GM19099 (cell line): ENCODE results near the gene CATSPERB.

ENCODE experiments used
- POLR2A ChIP-seq: IDR thresholded peaks from 3 replicates; pipeline ENCODE4 v1.6.1; 2011; ENCODE audit warnings: low read depth; ENCODE audit not compliant: insufficient read length; ENCODE audit errors: extremely low read depth

The CATSPERB gene

DNA sequence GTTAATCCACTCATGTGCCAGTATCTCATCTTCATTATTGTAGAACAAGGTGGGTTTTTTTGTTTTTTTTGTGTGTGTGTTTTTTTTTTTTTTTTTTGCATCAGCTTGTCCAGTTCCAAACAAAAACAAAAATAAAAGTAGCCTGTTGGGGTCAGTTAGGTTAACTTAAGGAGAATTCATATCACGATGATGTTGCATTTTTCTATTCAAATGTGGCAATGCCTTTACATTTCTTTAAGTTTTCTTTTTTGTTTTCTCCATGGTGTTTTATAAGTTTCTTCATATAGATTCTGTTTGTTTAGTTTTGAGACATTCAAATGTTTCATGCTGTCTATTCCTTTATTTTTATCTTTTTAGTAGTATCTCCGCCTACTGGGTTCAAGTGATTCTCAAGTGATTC lies 16.2 kb upstream of the CATSPERB start:
- no peak for TF ChIP-seq POLR2A

DNA sequence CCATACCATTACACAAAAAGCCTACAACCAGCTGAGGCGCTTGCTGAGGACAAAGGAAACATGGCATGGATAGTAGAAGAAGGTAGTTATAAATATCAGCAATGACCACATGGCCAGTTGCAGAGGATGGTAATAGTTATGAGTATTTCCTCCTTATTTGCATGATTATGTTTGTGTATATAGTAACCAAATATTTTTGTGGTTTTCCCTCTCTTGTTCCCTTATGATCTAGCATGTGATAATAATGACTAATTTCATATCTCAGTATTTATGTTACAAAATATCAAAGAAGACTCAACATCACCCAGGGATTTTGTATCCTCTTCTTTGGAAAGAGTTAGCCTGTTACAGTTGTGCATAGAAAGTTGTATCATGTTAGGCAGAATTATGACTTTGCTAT lies 13.5 kb upstream of the CATSPERB start:
- no peak for TF ChIP-seq POLR2A

DNA sequence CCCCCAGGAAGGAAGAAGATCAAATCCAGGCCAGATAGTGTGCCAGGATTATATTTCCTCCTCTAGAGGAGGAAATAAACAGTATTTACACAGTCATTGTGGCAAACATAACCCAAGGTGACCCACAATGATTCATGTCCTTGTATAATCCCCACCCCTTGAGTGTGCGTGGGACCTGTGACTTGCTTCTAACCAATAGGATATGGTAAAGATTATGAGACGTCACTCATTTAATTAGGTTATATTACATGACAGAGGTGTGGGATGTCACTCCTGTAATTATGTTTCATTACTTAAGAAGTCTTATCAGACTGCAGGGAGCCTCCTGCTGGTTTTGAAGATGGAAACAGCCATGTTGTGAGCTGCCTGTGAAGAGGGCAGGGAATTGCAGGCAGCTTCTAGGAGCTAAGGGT lies 12.2 kb upstream of the CATSPERB start:
- TF ChIP-seq POLR2A, result no peak

DNA sequence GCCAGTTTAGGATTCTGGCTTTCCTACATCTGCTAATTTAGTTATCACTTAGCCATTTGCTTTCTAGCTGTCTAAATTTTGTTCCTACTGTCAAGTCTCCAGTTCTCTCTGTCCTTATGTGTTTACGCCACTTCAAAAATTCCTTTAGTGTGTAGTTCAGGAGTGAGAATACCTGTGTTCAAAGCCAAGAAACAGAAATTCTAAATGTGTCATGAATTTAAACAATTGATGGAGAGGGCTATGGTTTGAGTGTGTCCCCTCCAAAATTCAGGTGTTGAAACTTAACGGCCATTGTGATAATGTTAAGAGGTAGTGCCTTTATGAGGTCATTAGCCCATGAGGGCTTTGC lies 11.4 kb upstream of the CATSPERB start:
- no peak for TF ChIP-seq POLR2A

DNA sequence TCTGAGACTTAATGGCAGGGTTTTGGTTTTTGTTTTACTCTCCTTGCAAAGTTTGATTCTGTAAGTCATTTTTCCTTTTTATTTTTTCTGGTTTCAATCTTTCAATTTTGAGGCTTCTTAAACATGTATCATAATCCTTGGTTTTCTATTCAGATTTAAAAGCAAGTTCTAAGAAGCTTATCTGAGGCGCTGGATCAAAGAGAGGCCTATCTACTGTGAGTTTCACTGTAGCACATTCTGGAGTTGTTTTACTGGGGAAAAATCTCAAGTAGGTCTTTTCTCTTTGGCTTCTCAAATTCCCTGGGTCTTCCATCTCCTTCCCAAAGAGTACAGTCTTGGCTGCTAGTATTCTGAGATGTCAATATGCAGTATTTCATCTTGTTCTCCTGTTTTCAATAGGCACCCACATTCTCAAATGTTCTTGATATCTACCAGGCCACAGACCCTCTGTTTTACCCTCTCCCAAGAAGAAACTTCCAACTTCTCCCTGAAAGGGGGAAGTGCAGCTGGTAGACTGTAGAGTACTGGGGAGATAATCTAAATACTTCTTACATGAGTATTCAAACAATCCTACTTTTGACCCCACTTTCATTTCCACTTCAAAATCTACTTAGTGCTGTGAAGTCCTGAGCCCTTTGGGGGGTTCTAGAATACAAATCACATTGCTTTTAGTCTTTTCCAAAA lies 10.9 kb upstream of the CATSPERB start:
- no peak for TF ChIP-seq POLR2A

DNA sequence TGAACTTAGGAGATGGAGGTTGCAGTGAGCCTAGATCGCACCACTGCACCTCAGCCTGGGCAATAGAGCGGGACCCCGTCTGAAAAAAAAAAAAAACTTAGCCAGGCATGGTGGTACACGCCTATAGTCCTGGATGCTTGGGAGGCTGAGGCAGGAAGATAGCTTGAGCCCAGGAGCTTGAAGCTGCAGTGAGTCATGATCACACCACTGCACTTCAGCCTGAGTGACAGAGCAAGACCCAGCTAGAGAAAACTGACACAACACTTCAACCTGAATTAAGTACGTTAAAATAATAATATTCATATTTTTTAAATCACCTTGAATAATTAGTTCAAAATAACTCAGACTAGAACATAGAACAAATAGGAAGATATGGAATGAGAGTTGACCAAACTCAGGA lies 5.7 kb upstream of the CATSPERB start:
- no peak for TF ChIP-seq POLR2A

DNA sequence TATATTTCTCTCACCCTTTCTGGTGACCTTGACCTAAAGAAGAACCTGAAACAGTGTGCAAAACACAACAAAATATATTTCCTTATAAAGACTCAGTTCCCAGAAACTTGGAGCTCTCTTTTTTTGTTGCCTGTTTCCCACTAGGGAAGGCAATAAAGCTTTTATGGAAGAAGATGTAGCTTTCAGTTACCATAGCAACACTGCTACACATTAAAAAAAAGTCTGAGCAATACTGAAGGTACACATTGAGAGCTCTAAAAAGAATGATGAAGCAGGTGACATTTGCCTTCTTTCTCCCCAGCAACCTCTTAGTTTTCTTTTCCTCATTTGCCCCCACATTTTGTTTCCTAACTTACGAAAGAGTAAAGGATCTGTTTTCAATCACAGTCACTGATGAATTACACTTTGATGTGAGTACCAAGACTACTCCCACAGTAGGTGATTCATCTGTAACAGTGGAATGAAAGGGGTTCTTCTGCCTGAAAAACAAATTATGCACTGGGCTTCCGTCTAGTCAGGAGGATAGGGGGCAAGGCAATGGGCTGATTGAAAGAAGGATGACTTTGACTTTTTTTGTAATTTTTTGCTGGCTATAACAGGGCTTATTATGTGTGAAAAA lies 1.1 kb upstream of the CATSPERB start:
- no peak for TF ChIP-seq POLR2A

DNA sequence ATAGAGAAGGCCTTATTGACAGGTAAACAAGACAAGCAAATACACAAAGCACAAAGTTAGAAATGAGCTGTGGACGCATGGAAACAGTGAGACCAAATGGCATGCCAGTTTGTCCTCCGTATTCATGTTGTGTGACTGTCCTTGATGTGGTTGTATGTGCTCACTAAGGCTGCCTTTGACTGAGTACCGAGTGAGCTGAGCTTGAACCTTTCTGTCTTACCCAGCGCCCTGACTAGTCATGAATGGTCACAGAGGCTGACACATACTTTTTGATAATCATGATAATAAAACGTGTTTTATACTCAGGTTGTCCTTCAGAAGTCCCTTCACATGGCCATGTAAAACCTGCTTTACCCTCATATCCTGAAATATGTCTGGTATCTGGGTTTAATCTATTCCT lies 553 bp upstream of the CATSPERB start:
- TF ChIP-seq POLR2A, result no peak

DNA sequence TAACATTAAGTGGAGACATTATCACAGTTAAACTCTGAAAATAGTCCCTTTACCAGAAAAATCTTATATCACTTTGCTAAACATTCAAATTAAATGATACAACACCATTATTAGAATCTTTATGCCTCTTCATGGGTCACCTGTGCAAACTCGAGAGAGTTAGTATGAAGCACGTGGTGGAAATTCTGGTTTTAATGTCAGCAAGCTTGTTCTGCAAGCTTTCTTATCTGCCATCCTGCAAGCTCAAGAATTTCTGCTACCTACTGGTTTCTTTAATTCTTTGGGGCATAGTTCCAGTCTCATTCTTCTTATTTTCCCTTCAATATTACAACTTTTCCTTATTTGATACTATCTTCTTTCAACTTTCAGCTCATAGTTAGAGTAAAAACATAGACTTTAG lies 868 bp downstream of the CATSPERB start:
- no peak for TF ChIP-seq POLR2A

DNA sequence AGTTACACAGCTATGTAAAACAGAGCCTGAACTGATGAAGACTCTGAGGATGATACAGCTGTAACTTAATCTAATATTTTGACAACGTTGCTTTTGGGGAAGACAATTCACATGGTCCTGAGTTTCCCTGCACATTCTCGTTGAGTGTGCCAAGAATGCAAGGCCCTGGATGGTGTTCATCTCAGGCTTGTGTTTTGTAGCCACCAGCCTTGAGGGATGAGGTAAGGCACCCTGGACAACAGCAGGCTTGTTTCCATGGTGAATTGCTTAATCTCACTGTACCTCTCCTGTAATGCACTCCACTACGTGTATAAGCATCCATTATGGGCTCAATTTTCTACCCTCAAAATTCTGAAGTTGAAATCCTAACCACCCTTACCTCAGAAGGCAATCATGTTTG lies 2.1 kb downstream of the CATSPERB start:
- TF ChIP-seq POLR2A, result no peak

DNA sequence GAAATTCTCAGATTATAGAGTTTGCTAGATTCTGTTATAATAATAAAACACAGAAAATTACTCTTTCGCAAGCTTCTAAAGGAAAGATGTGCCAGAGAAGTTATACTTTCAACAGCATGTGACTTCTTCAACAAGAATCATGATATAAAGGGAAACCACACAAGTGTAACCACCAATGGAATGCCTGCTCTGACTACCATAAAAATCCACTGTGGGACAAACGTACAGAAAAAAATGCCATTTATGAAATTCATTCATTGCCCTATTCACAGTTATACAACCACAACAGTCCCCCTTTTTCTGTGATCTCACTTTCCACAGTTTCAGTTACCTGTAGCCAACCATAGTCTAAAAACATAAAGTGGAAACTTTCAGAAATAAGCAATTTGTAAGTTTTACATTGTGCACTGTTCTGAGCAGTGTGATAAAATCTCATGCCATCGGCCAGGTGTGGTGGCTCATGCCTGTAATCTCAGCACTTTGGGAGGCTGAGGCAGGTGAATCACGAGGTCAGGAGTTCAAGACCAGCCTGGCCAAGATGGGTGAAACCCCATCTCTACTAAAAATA lies 3.2 kb downstream of the CATSPERB start:
- no peak for TF ChIP-seq POLR2A

DNA sequence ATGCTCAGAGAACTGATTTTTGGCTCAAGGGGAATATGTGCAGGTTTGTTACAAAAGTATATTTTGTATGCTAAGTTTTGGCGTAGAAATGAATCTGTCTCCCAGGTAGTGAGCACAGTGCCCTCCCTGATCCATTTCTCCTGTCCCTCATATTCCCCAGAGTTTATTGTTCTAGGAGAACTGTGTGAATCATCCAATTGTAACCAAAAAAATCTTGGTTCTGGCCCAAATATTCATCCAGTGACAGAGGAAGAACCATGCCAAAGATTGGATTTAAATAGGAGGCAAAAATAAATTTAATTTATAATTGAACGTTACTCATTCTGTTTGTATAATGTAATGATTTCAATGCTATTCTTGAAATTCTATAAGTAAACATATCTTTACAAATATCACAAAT lies 4.8 kb downstream of the CATSPERB start:
- TF ChIP-seq POLR2A, result no peak

DNA sequence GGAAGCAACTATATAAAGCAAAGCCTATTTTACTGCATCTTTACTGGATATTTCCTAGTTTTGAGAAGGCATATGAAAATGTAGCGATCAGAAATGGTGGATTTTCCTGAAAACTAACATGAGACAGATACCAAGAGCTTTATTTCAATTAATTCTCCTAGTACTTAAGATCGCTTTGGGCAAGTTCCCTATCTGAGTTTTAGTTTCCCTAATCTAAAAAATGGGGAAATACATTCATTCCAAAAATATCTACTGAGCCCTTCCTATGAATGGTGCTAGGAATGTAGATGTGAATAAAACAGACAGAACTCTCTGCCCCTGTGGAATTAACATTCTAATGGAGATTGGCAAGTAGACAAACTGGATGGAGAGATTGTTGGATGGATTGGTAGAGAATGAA lies 8.4 kb downstream of the CATSPERB start:
- TF ChIP-seq POLR2A, result no peak

DNA sequence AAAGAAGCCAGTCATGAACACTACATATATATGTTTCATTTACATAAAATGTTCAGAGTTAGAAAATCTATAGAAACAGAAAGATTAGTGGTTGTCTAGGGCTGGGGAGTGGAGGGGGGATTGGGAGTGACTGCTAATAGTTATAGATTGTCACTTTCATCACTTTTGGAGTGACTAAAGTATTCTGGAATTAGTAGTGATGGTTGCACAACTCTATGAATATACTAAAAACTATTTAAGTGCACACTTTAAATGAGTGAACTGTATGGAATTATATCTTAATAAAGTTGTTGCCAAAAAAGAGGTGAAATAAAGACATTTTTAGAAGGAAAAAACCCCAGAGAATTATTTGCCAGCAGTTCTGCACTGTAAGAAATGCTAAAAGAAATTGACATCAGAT lies 9.5 kb downstream of the CATSPERB start:
- TF ChIP-seq POLR2A, result no peak

DNA sequence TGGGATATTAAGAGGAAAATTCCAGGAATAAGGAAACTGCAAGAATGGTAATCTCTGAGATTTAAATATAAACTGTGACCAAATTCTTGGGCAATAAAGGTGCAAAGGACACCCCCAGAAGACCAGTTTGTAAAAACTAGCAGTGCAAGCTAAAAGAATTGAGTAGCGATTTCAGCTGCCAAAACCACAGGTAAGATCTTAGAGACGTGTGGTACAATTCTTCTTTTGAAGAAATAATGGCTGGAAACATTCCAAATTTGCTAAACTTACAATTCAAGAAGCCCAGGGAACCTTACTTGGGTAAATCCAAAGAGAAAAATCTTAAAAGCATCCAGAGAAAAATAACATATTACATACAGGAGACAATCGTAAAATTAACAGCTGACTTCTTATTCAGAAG lies 12.0 kb downstream of the CATSPERB start:
- no peak for TF ChIP-seq POLR2A

DNA sequence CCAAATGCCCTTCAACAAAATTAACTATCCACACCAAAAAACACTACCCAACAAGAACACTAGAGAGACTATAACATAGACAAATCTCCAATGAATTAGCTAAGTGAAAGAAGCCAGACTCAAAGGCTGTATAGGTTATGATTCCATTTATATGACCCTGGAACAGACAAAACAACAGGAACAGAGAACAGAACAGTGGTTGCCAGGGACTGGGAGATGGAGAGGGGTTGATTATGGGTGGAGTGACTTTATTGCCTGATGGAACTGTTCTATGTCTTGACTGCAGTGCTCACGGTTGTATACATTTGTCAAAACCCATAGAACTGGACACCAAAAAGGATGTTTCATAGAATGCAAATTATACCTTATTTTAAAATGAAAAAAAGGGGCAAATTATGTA lies 14.9 kb downstream of the CATSPERB start:
- TF ChIP-seq POLR2A, result no peak

DNA sequence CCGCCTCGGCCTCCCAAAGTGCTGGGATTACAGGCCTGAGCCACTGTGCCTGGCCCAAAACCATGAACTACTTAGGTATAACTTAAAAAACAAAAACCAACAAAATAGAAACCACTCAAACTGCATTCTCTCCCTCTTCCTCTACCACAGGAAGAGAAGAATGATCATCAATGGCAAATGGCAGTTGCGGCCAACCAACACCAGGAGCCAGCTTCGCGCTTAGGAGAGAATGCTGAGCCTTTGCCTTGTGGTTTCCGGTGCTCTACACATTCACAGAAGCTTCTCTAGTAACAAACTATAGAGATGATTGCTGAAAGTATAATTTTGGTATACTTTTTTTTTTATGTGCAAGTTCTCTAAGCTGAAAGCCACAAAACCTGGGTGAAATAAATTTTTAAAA lies 17.1 kb downstream of the CATSPERB start:
- TF ChIP-seq POLR2A, result no peak
